HFFc6 (cell line): ENCODE results near the gene DLG2. TPM values are rescaled to one million over a fixed set of nuclear protein-coding genes. Genes with fewer than 3 reads are reported as not detected.
A peak's percentile ranks its signal among the peaks of the same experiment; 100 is the strongest.

Experiments used
- DNase-seq: peaks from one replicate; pipeline ENCODE4 v3.0.0-alpha.2; 2018
- H3K27ac Mint-ChIP-seq: 2 replicates; pipeline ENCODE4 v1.8.0; 2020; ENCODE audit warnings: mild to moderate bottlenecking, mixed read lengths
- H3K27me3 Mint-ChIP-seq: 2 replicates; pipeline ENCODE4 v1.8.0; 2021; ENCODE audit warnings: mild to moderate bottlenecking, moderate library complexity, mixed read lengths; ENCODE audit not compliant: insufficient read depth
- H3K36me3 Mint-ChIP-seq: 2 replicates; pipeline ENCODE4 v1.8.0; 2021; ENCODE audit warnings: low read depth, mixed read lengths
- H3K4me1 Mint-ChIP-seq: 2 replicates; pipeline ENCODE4 v1.8.0; 2020; ENCODE audit warnings: low read depth, mixed read lengths
- H3K4me3 Mint-ChIP-seq: 2 replicates; pipeline ENCODE4 v1.8.0; 2020; ENCODE audit warnings: mild to moderate bottlenecking, moderate library complexity, mixed read lengths
- H3K9me3 Mint-ChIP-seq: 2 replicates; pipeline ENCODE4 v1.8.0; 2020; ENCODE audit warnings: mild to moderate bottlenecking, mixed read lengths
- CTCF ChIP-seq: fragments of 200-600 bp; sonication (generic); IDR thresholded peaks from 2 replicates; pipeline ENCODE4 v1.5.0; 2021; ENCODE audit warnings: antibody characterized with exemption, mild to moderate bottlenecking
- total RNA-seq, 6 experiments: library from RNA; stranded (reverse); fragmentation: NEBNext Ultra II Directional; extraction: Animal tissue kit (Norgen Biotek cat#: 25700); gene quantifications; 2 replicates in 1 of 6; 3 replicates in 5 of 6; pipeline ENCODE4 v1.2.3, GENCODE V29; 2021

Gene DLG2
- total RNA-seq, 6 experiments from 2014 or later, result 0.39 to 1.00 (median 0.80) TPM; not detected in 1

- Mint-ChIP-seq H3K9me3 (no peaks in the 10 kb centered on the region), H3K27me3 (no peaks in the 10 kb centered on the region), H3K4me1 (peaks cover 7% of the 10 kb centered on the region; the same call in 1 of the 2 replicates), H3K27ac (no peak overlapping the region), H3K4me3 (no peak overlapping the region), H3K36me3 (no peaks in the 10 kb centered on the region)
- TF ChIP-seq CTCF, result no peak
- no peak for DNase-seq
Observed at GRCh38 chr11:83720675-83721074, 1906.5 kb downstream of the DLG2 start.

- Mint-ChIP-seq H3K27ac (no peak overlapping the region), H3K4me1 (no peaks in the 10 kb centered on the region), H3K36me3 (no peaks in the 10 kb centered on the region), H3K9me3 (no peaks in the 10 kb centered on the region), H3K27me3 (peaks cover 5% of the 10 kb centered on the region; the same call in 1 of the 2 replicates), H3K4me3 (no peak overlapping the region)
- DNase-seq, result no peak
- no peak for TF ChIP-seq CTCF
Observed at GRCh38 chr11:83717537-83717936, 1909.6 kb downstream of the DLG2 start.

GRCh38 chr11:83715927-83716535, 1911.1 kb downstream of the DLG2 start:
- no peak overlapping the region for H3K27ac Mint-ChIP-seq
- H3K9me3 Mint-ChIP-seq, result no peaks in the 10 kb centered on the region
- H3K4me1 Mint-ChIP-seq, result no peaks in the 10 kb centered on the region
- peaks cover 5% of the 10 kb centered on the region; the same call in 1 of the 2 replicates for H3K27me3 Mint-ChIP-seq
- H3K4me3 Mint-ChIP-seq, result no peak overlapping the region
- no peaks in the 10 kb centered on the region for H3K36me3 Mint-ChIP-seq
- no peak for TF ChIP-seq CTCF
- DNase-seq, result no peak

- TF ChIP-seq CTCF, result no peak
- no peaks in the 10 kb centered on the region for H3K4me1 Mint-ChIP-seq
Observed at GRCh38 chr11:83713708-83714107, 1913.4 kb downstream of the DLG2 start.

GRCh38 chr11:83711106-83711527, 1916.0 kb downstream of the DLG2 start:
- no peaks in the 10 kb centered on the region for H3K4me1 Mint-ChIP-seq
- peaks cover 10% of the 10 kb centered on the region; the same call in 1 of the 2 replicates for H3K27me3 Mint-ChIP-seq
- TF ChIP-seq CTCF, result no peak
- H3K27ac Mint-ChIP-seq, result no peak overlapping the region
- H3K36me3 Mint-ChIP-seq, result no peaks in the 10 kb centered on the region
- no peak overlapping the region for H3K4me3 Mint-ChIP-seq
- no peak for DNase-seq
- H3K9me3 Mint-ChIP-seq, result no peaks in the 10 kb centered on the region

More at GRCh38 chr11:83713708-83714107, 1913.4 kb downstream of the DLG2 start:
- Mint-ChIP-seq H3K36me3 (no peaks in the 10 kb centered on the region), H3K4me3 (no peak overlapping the region), H3K27ac (no peak overlapping the region), H3K9me3 (no peaks in the 10 kb centered on the region), H3K27me3 (peaks cover 5% of the 10 kb centered on the region; the same call in 1 of the 2 replicates)
- DNase-seq, result peak; percentile 17
